OCI-LY7 (cell line): ENCODE data around the gene C12orf42. TPM values are rescaled to one million over a fixed set of nuclear protein-coding genes. Genes with fewer than 3 reads are reported as not detected.

ENCODE experiments used
- BruUV-seq: library from RNA; stranded (reverse); fragments of 400-500 nt; replicated peaks from 2 replicates; lab custom pipeline; 2021; lab: Mats Ljungman, UMichigan
- CTCF ChIA-PET: fragments of 300-600 bp; sonication (Branson Sonifier 250); formaldehyde crosslinking; loops from one replicate; lab custom pipeline; 2022; ENCODE audit warnings: antibody characterized with exemption; ENCODE audit not compliant: unreplicated experiment; lab: Charles Lee
- POLR2A ChIA-PET: fragments of 300-600 bp; sonication (Branson Sonifier 250); formaldehyde crosslinking; loops from one replicate; lab custom pipeline; 2022; ENCODE audit warnings: antibody characterized with exemption; lab: Charles Lee
- DNase-seq: peaks from one replicate; pipeline ENCODE4 v3.0.0-alpha.2; 2015; ENCODE audit warnings: low spot score
- H2AFZ ChIP-seq: fragments of 200-600 bp; sonication (generic), shearing (Covaris generic); 2 replicates; pipeline ENCODE4 v1.6.1; 2014; ENCODE audit warnings: mild to moderate bottlenecking, antibody characterized with exemption, low read length, moderate library complexity
- H3K27ac ChIP-seq: fragments of 200-600 bp; sonication (generic); 2 replicates; pipeline ENCODE4 v1.5.1; 2014; ENCODE audit warnings: mixed run types, low read depth, mild to moderate bottlenecking, moderate library complexity, low read length, inconsistent platforms; ENCODE audit not compliant: poor library complexity, severe bottlenecking
- H3K36me3 ChIP-seq: fragments of 200-600 bp; sonication (generic); 2 replicates; pipeline ENCODE4 v1.6.1; 2014; ENCODE audit warnings: mild to moderate bottlenecking, antibody characterized with exemption, low read length, moderate library complexity, mixed read lengths; ENCODE audit not compliant: insufficient read depth
- H3K4me1 ChIP-seq: fragments of 200-600 bp; sonication (generic); 2 replicates; pipeline ENCODE4 v1.5.1; 2014; ENCODE audit warnings: mild to moderate bottlenecking, low read length; ENCODE audit not compliant: insufficient read depth, poor library complexity, severe bottlenecking
- H3K4me2 ChIP-seq: fragments of 200-600 bp; sonication (generic); 2 replicates; pipeline ENCODE4 v1.6.1; 2014; ENCODE audit warnings: mild to moderate bottlenecking, low read length
- H3K4me3 ChIP-seq: fragments of 200-600 bp; sonication (generic); 2 replicates; pipeline ENCODE4 v1.5.1; 2014; ENCODE audit warnings: mild to moderate bottlenecking, low read depth, low read length; ENCODE audit not compliant: poor library complexity, severe bottlenecking
- H3K79me2 ChIP-seq: fragments of 200-600 bp; sonication (generic); 2 replicates; pipeline ENCODE4 v1.6.1; 2016; ENCODE audit warnings: low read depth, mild to moderate bottlenecking, low read length, moderate library complexity, mixed read lengths; ENCODE audit not compliant: insufficient read depth
- H3K9me2 ChIP-seq: fragments of 200-600 bp; sonication (generic); 2 replicates; pipeline ENCODE4 v1.6.1; 2016; ENCODE audit warnings: mild to moderate bottlenecking, low read length, mixed read lengths; ENCODE audit not compliant: insufficient read depth
- H3K9me3 ChIP-seq: fragments of 200-600 bp; sonication (generic); 2 replicates; pipeline ENCODE4 v1.6.1; 2014; ENCODE audit warnings: mild to moderate bottlenecking, mixed run types, low read length, mixed read lengths
- H4K20me1 ChIP-seq: fragments of 200-600 bp; sonication (generic); 2 replicates; pipeline ENCODE4 v1.6.1; 2014; ENCODE audit warnings: mild to moderate bottlenecking, antibody characterized with exemption, low read length, moderate library complexity, mixed read lengths; ENCODE audit not compliant: insufficient read depth
- CTCF ChIP-seq: fragments of 200-600 bp; sonication (generic); conservative IDR thresholded peaks from 2 replicates; pipeline ENCODE4 v1.5.1; 2014; ENCODE audit warnings: mild to moderate bottlenecking, antibody characterized with exemption, low read length, moderate library complexity, mixed read lengths
- EZH2phosphoT487 ChIP-seq: fragments of 200-600 bp; sonication (generic); IDR thresholded peaks from 2 replicates; pipeline ENCODE4 v1.6.1; 2018; ENCODE audit warnings: low read depth, borderline replicate concordance, mild to moderate bottlenecking, mixed run types, antibody characterized with exemption, low read length, moderate library complexity, mixed read lengths
- intact Hi-C: fragments of 100-400 bp; cut with micrococcal nuclease; formaldehyde crosslinking; loops from one replicate; pipeline ENCODE4 v1.10.0; 2022; ENCODE audit not compliant: unreplicated experiment
- total RNA-seq, 2 experiments: library from RNA; depleted of rRNA in 1 of 2; stranded (reverse); fragments of >200 nt in 1 of 2; shearing (Covaris generic) in 1 of 2; gene quantifications; 2 replicates each; pipeline ENCODE4 v1.2.3, GENCODE V29; 2014 to 2022

The C12orf42 gene
- total RNA-seq, 2 experiments from 2014 or later: 1.2 TPM; not detected in 1

GRCh38 chr12:103368167-103368566, 127.6 kb downstream of the C12orf42 start:
- no peak overlapping the region for H3K27ac ChIP-seq
- DNase-seq: no peak
- H3K9me2 ChIP-seq: no peaks in the 10 kb centered on the region
- no peaks in the 10 kb centered on the region for H3K4me1 ChIP-seq
- TF ChIP-seq EZH2phosphoT487 (no peak), CTCF (no peak)
- H3K4me2 ChIP-seq: no peak overlapping the region
- H4K20me1 ChIP-seq: no peaks in the 10 kb centered on the region
- BruUV-seq: no TSS peak
- ChIA-PET CTCF (no interaction called here), POLR2A (no interaction called here)
- no peaks in the 10 kb centered on the region for H3K79me2 ChIP-seq
- no peak overlapping the region for H3K4me3 ChIP-seq
- no peak overlapping the region for H2AFZ ChIP-seq
- no peaks in the 10 kb centered on the region for H3K36me3 ChIP-seq
- no peaks in the 10 kb centered on the region for H3K9me3 ChIP-seq
- intact Hi-C loops: no loop called here

- Histone ChIP-seq H3K79me2 (no peaks in the 10 kb centered on the region), H3K4me3 (no peak overlapping the region), H3K9me3 (no peaks in the 10 kb centered on the region), H3K4me2 (no peak overlapping the region), H3K9me2 (no peaks in the 10 kb centered on the region), H3K36me3 (no peaks in the 10 kb centered on the region), H3K4me1 (no peaks in the 10 kb centered on the region), H3K27ac (no peak overlapping the region), H4K20me1 (no peaks in the 10 kb centered on the region), H2AFZ (no peak overlapping the region)
- intact Hi-C loops: no loop called here
- POLR2A ChIA-PET: no interaction called here
- no peak for TF ChIP-seq EZH2phosphoT487
- TF ChIP-seq CTCF: no peak
- no TSS peak for BruUV-seq
- DNase-seq: no peak
- CTCF ChIA-PET: no interaction called here
Observed at GRCh38 chr12:103354403-103354802, 141.4 kb downstream of the C12orf42 start.

GRCh38 chr12:103353913-103354312, 141.9 kb downstream of the C12orf42 start:
- ChIA-PET POLR2A (no interaction called here), CTCF (no interaction called here)
- Histone ChIP-seq H3K4me1 (no peaks in the 10 kb centered on the region), H3K9me2 (no peaks in the 10 kb centered on the region), H4K20me1 (no peaks in the 10 kb centered on the region), H2AFZ (no peak overlapping the region), H3K79me2 (no peaks in the 10 kb centered on the region), H3K4me3 (no peak overlapping the region), H3K36me3 (no peaks in the 10 kb centered on the region), H3K9me3 (no peaks in the 10 kb centered on the region), H3K27ac (no peak overlapping the region), H3K4me2 (no peak overlapping the region)
- BruUV-seq: no TSS peak
- intact Hi-C loops: no loop called here
- TF ChIP-seq EZH2phosphoT487: no peak
- TF ChIP-seq CTCF: no peak
- no peak for DNase-seq
